A673 (cell line): ENCODE results near the gene CARMIL3.
"Not testable (repeated sequence)": the region's sequence is repeated elsewhere in the genome, so short reads cannot be mapped to it uniquely, and the experiment has no call there.

Source experiments
- EZH2 ChIP-seq: fragments of 200-600 bp; sonication (generic); IDR thresholded peaks from 2 replicates; pipeline ENCODE4 v1.6.1; 2017; ENCODE audit warnings: borderline replicate concordance, low read depth, mild to moderate bottlenecking, mixed read lengths, antibody characterized with exemption, low read length; ENCODE audit not compliant: poor library complexity, severe bottlenecking
- TF ChIP-seq, protein P1 (sequence below): fragments of 300-800, 200-600 bp; sonication (generic); conservative IDR thresholded peaks from 2 replicates; pipeline ENCODE4 v1.5.1; 2017; ENCODE audit warnings: low read depth, mild to moderate bottlenecking, antibody characterized with exemption, low read length, moderate library complexity, mixed read lengths

DNA sequence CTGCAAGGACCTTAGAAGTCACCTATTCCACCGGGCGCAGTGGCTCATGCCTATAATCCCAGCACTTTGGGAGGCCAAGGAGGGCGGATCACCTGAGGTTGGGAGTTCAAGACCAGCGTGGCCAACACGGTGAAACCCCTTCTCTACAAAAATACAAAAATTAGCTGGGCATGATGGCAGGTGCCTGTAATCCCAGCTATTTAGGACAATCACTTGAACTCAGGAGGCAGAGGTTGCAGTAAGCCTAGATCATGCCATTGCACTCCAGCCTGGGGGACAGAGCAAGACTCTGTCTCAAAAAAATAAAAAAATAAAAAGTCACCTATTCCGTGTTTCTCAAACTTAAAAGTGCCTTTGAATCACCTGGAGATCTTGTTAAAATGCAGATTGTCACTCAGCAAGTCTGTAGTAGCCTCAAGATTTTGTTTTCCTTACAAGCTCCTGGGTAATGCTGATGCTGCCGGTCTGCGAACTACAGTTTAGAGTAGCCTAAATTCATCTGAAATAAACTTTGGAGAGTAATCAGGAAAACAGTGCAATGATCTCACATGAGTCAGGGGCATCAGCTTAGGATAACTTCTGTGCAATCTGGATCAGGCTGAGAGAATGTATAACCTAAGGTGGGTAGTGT lies 53.9 kb downstream of the CARMIL3 start:
- not testable (repeated sequence) for TF ChIP-seq EZH2
- TF ChIP-seq, protein P1, sequence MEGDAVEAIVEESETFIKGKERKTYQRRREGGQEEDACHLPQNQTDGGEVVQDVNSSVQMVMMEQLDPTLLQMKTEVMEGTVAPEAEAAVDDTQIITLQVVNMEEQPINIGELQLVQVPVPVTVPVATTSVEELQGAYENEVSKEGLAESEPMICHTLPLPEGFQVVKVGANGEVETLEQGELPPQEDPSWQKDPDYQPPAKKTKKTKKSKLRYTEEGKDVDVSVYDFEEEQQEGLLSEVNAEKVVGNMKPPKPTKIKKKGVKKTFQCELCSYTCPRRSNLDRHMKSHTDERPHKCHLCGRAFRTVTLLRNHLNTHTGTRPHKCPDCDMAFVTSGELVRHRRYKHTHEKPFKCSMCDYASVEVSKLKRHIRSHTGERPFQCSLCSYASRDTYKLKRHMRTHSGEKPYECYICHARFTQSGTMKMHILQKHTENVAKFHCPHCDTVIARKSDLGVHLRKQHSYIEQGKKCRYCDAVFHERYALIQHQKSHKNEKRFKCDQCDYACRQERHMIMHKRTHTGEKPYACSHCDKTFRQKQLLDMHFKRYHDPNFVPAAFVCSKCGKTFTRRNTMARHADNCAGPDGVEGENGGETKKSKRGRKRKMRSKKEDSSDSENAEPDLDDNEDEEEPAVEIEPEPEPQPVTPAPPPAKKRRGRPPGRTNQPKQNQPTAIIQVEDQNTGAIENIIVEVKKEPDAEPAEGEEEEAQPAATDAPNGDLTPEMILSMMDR, result not testable (repeated sequence)
